Right lobe of liver (tissue), 4 donors: ENCODE data around the gene ADGRG4.

Experiments used
- POLR2A ChIP-seq: fragments of 450-650 bp; IDR thresholded peaks from one replicate; pipeline ENCODE4 v1.6.1; 2017; ENCODE audit warnings: antibody characterized with exemption, mild to moderate bottlenecking
- TF ChIP-seq, protein P1 (sequence below), 4 donors: fragments of 200-600 bp in 3 of 4; fragments of 450-650 bp in 1 of 4; IDR thresholded peaks; one replicate each; pipeline versions ENCODE4 v1.5.1 to v1.8.0; 2016 to 2022; ENCODE audit warnings: antibody characterized with exemption in 4 of 4, mild to moderate bottlenecking in 2 of 4
- donor health status: DM: no; HTN: no; CAD: no.
- donor health status: DM: no; HTN: no; CAD: no.
- donor health status: DM: no; HTN: yes; CAD: no.

DNA sequence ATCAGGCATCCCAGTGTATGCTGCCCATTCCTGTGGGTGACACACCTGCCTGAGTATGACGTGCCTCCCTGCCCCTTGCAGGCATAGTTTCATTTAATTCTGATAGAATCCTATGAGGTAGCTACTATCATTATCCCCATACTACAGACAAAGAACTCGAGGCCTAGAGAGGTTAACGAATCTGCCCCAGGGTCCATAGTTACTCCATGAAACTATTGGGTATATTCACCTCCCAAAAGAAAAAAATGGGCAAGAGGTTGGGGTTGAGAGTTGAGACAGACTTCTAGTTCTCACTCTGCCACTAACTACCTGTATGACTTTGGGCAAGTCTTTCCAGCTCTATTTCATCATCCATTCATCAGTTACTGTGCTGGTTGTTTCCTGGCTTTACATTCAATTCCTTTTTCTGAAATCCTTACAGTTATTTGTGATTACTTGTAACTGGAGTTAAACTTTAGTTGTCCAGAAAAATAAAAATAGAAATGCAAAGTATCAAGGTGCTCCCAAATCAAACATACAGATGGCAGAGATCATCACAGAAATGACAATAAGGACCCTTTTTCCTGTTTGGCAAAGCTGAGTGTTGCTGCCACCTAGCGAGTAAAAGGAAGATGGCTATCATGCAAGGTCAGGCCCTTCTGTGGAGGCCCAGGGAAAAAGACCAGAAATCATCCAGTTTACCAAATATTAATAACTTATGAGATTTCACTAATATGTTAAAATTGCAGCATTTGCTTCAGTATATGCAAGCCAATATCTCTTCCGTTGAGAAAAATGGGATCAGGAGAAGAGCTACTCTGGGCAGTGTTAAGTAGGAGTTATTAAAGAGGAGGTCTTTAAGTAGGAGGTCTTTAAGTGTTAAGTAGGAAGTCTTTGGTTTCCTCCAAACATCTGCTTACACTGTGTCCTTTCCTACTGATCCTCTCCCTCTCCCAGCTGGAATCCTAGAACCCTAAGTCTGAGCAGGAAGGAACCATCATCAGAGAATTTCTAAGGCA lies 32.4 kb upstream of the ADGRG4 start:
- TF ChIP-seq POLR2A, result no peak
- TF ChIP-seq, protein P1, sequence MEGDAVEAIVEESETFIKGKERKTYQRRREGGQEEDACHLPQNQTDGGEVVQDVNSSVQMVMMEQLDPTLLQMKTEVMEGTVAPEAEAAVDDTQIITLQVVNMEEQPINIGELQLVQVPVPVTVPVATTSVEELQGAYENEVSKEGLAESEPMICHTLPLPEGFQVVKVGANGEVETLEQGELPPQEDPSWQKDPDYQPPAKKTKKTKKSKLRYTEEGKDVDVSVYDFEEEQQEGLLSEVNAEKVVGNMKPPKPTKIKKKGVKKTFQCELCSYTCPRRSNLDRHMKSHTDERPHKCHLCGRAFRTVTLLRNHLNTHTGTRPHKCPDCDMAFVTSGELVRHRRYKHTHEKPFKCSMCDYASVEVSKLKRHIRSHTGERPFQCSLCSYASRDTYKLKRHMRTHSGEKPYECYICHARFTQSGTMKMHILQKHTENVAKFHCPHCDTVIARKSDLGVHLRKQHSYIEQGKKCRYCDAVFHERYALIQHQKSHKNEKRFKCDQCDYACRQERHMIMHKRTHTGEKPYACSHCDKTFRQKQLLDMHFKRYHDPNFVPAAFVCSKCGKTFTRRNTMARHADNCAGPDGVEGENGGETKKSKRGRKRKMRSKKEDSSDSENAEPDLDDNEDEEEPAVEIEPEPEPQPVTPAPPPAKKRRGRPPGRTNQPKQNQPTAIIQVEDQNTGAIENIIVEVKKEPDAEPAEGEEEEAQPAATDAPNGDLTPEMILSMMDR (IDR thresholded peaks at IDR 0.05), result peak; percentile 66 to 90 (median 86)
